HG02981 (cell line): ENCODE data around the gene LMNB1.
A peak's percentile ranks its signal among the peaks of the same experiment; 100 is the strongest.
"Not testable (repeated sequence)": the region's sequence is repeated elsewhere in the genome, so short reads cannot be mapped to it uniquely, and the experiment has no call there.

Experiments
- ATAC-seq: cut with Tn5 transposase; IDR thresholded peaks from one replicate; pipeline ENCODE4 v1.9.1; 2021; ENCODE audit warnings: mild to moderate bottlenecking, moderate library complexity; ENCODE audit not compliant: unreplicated experiment

The LMNB1 gene

GRCh38 chr5:126776499-126777256, at the start of gene LMNB1:
LMNB1 (plus strand) TSS chr5:126777136; CDS start chr5:126777509, 373 bp downstream.
- ATAC-seq: peak; percentile 60

- no peak for ATAC-seq
Observed at GRCh38 chr5:126732716-126733115, 44.2 kb upstream of the LMNB1 start.

- ATAC-seq: not testable (repeated sequence)
Observed at GRCh38 chr5:126734573-126734972, 42.4 kb upstream of the LMNB1 start.

GRCh38 chr5:126736141-126736540, 40.8 kb upstream of the LMNB1 start:
- no peak for ATAC-seq

- ATAC-seq: no peak
Observed at GRCh38 chr5:126741361-126741760, 35.6 kb upstream of the LMNB1 start.

- ATAC-seq: no peak
Observed at GRCh38 chr5:126742425-126742824, 34.5 kb upstream of the LMNB1 start.

GRCh38 chr5:126744836-126745235, 32.1 kb upstream of the LMNB1 start:
- ATAC-seq: no peak

GRCh38 chr5:126745259-126745992, 31.5 kb upstream of the LMNB1 start:
- no peak for ATAC-seq

- ATAC-seq: no peak
Observed at GRCh38 chr5:126746290-126746689, 30.6 kb upstream of the LMNB1 start.

GRCh38 chr5:126752081-126752785, 24.7 kb upstream of the LMNB1 start:
- no peak for ATAC-seq

- no peak for ATAC-seq
Observed at GRCh38 chr5:126753227-126753626, 23.7 kb upstream of the LMNB1 start.

GRCh38 chr5:126754609-126755008, 22.3 kb upstream of the LMNB1 start:
- no peak for ATAC-seq

- no peak for ATAC-seq
Observed at GRCh38 chr5:126755593-126755992, 21.3 kb upstream of the LMNB1 start.

GRCh38 chr5:126757713-126758357, 19.1 kb upstream of the LMNB1 start:
- no peak for ATAC-seq

- no peak for ATAC-seq
Observed at GRCh38 chr5:126763371-126763770, 13.6 kb upstream of the LMNB1 start.

- ATAC-seq: no peak
Observed at GRCh38 chr5:126769703-126770102, 7.2 kb upstream of the LMNB1 start.

- not testable (repeated sequence) for ATAC-seq
Observed at GRCh38 chr5:126773536-126773935, 3.4 kb upstream of the LMNB1 start.

GRCh38 chr5:126774595-126774994, 2.3 kb upstream of the LMNB1 start:
- not testable (repeated sequence) for ATAC-seq

GRCh38 chr5:126777257-126777974, 480 bp downstream of the LMNB1 start:
- no peak for ATAC-seq

- peak; percentile 68 for ATAC-seq
Observed at GRCh38 chr5:126777975-126778674, 1.2 kb downstream of the LMNB1 start.
